Caco-2 (cell line): ENCODE data around the gene DUSP5. TPM values are rescaled to one million over a fixed set of nuclear protein-coding genes. Genes with fewer than 3 reads are reported as not detected.

Source experiments
- BruUV-seq: library from RNA; stranded (reverse); fragments of 400-500 nt; replicated peaks from 2 replicates; lab custom pipeline; 2021; lab: Mats Ljungman, UMichigan
- CTCF ChIA-PET: fragments of 300-600 bp; sonication (Branson Sonifier 250); formaldehyde crosslinking; loops from one replicate; lab custom pipeline; 2022; ENCODE audit warnings: antibody characterized with exemption; lab: Charles Lee
- POLR2A ChIA-PET: fragments of 300-600 bp; sonication (Branson Sonifier 250); formaldehyde crosslinking; loops from one replicate; lab custom pipeline; 2022; ENCODE audit warnings: antibody characterized with exemption; lab: Charles Lee
- DNase-seq, 2 experiments: peaks; one replicate each; pipeline versions ENCODE4 v3.0.0 to v3.0.0-alpha.2; 2020 to 2022
- H3K27me3 ChIP-seq: replicated peaks from 2 replicates; pipeline ENCODE4 v1.6.0; 2011; ENCODE audit warnings: low read length; ENCODE audit not compliant: control insufficient read depth, insufficient read depth
- H3K36me3 ChIP-seq: 2 replicates; pipeline ENCODE4 v1.5.1; 2011; ENCODE audit warnings: low read length; ENCODE audit not compliant: control insufficient read depth, insufficient read depth
- H3K4me1 ChIP-seq: fragments of 250-450 bp; sonication (Bioruptor Pico); 2 replicates; pipeline ENCODE4 v1.5.1; 2020; ENCODE audit warnings: mild to moderate bottlenecking
- H3K4me3 ChIP-seq: 2 replicates; pipeline ENCODE4 v1.5.1; 2011; ENCODE audit warnings: low read depth, mild to moderate bottlenecking, control low read depth, low read length
- H3K9me3 ChIP-seq: fragments of 250-450 bp; sonication (Bioruptor Pico); 2 replicates; pipeline ENCODE4 v1.5.1; 2020; ENCODE audit warnings: mild to moderate bottlenecking, moderate library complexity
- H3K27ac Mint-ChIP-seq: one replicate; pipeline ENCODE4 v1.8.0; 2022; ENCODE audit warnings: mixed read lengths; ENCODE audit not compliant: unreplicated experiment
- H3K27me3 Mint-ChIP-seq: one replicate; pipeline ENCODE4 v1.8.0; 2022; ENCODE audit warnings: mixed read lengths; ENCODE audit not compliant: insufficient read depth, unreplicated experiment
- H3K36me3 Mint-ChIP-seq: one replicate; pipeline ENCODE4 v1.8.0; 2022; ENCODE audit warnings: mild to moderate bottlenecking, mixed read lengths; ENCODE audit not compliant: insufficient read depth, unreplicated experiment
- H3K4me1 Mint-ChIP-seq: one replicate; pipeline ENCODE4 v1.8.0; 2022; ENCODE audit warnings: low read depth, mixed read lengths; ENCODE audit not compliant: unreplicated experiment
- H3K4me3 Mint-ChIP-seq: one replicate; pipeline ENCODE4 v1.8.0; 2022; ENCODE audit warnings: mild to moderate bottlenecking, moderate library complexity, mixed read lengths; ENCODE audit not compliant: unreplicated experiment
- H3K9me3 Mint-ChIP-seq: one replicate; pipeline ENCODE4 v1.8.0; 2022; ENCODE audit warnings: mixed read lengths; ENCODE audit not compliant: unreplicated experiment
- CTCF ChIP-seq, 2 experiments: fragments of 200-600 bp in 1 of 2; IDR thresholded peaks; 1 replicate in 1 of 2; 2 replicates in 1 of 2; pipeline versions ENCODE4 v1.5.1 to v1.8.0; 2011 to 2022; ENCODE audit warnings: antibody characterized with exemption in 1 of 2, control low read depth in 1 of 2, inconsistent platforms in 1 of 2, low read depth in 1 of 2, low read length in 1 of 2, mild to moderate bottlenecking in 1 of 2, moderate library complexity in 1 of 2; ENCODE audit not compliant: insufficient read depth in 1 of 2, severe bottlenecking in 1 of 2, unreplicated experiment in 1 of 2
- intact Hi-C: fragments of 100-400 bp; cut with micrococcal nuclease; formaldehyde crosslinking; loops from one replicate; pipeline ENCODE4 v1.10.0; 2022; ENCODE audit not compliant: unreplicated experiment
- total RNA-seq: library from RNA; stranded (reverse); gene quantifications from 2 replicates; pipeline ENCODE4 v1.2.3, GENCODE V29; 2022

DUSP5 gene
- total RNA-seq, 1 experiment from 2014 or later: 15.0 TPM

- Mint-ChIP-seq H3K36me3 (no peaks in the 10 kb centered on the region), H3K27ac (no peak overlapping the region), H3K9me3 (no peaks in the 10 kb centered on the region), H3K4me3 (no peak overlapping the region), H3K4me1 (peaks cover 19% of the 10 kb centered on the region), H3K27me3 (no peaks in the 10 kb centered on the region)
- POLR2A ChIA-PET: no interaction called here
- no peak for DNase-seq
- Histone ChIP-seq H3K4me1 (peaks cover 36% of the 10 kb centered on the region), H3K9me3 (no peaks in the 10 kb centered on the region), H3K36me3 (no peaks in the 10 kb centered on the region), H3K27me3 (no peaks in the 10 kb centered on the region), H3K4me3 (no peak overlapping the region)
- CTCF ChIA-PET: no interaction called here
- TF ChIP-seq CTCF (IDR thresholded peaks at IDR 0.05; ENCODE audit: insufficient read depth in 1 of 2, low read depth in 1 of 2, low read length in 1 of 2, severe bottlenecking in 1 of 2, unreplicated experiment in 1 of 2): no peak
- intact Hi-C loops: no loop called here
- no TSS peak for BruUV-seq
These were observed 27.1 kb downstream of the DUSP5 start for GRCh38 chr10:110524859-110525232.

- Mint-ChIP-seq H3K9me3 (no peaks in the 10 kb centered on the region), H3K4me1 (peaks cover 20% of the 10 kb centered on the region), H3K27ac (no peak overlapping the region), H3K4me3 (no peak overlapping the region), H3K36me3 (no peaks in the 10 kb centered on the region), H3K27me3 (no peaks in the 10 kb centered on the region)
- BruUV-seq: no TSS peak
- Histone ChIP-seq H3K36me3 (no peaks in the 10 kb centered on the region), H3K27me3 (no peaks in the 10 kb centered on the region), H3K4me3 (no peak overlapping the region), H3K9me3 (no peaks in the 10 kb centered on the region), H3K4me1 (peaks cover 39% of the 10 kb centered on the region)
- CTCF ChIA-PET: no interaction called here
- POLR2A ChIA-PET: no interaction called here
- DNase-seq: no peak
- intact Hi-C loops: no loop called here
- TF ChIP-seq CTCF (IDR thresholded peaks at IDR 0.05; ENCODE audit: insufficient read depth in 1 of 2, low read depth in 1 of 2, low read length in 1 of 2, severe bottlenecking in 1 of 2, unreplicated experiment in 1 of 2): no peak
These were observed 27.9 kb downstream of the DUSP5 start for GRCh38 chr10:110525349-110526260.

DNA sequence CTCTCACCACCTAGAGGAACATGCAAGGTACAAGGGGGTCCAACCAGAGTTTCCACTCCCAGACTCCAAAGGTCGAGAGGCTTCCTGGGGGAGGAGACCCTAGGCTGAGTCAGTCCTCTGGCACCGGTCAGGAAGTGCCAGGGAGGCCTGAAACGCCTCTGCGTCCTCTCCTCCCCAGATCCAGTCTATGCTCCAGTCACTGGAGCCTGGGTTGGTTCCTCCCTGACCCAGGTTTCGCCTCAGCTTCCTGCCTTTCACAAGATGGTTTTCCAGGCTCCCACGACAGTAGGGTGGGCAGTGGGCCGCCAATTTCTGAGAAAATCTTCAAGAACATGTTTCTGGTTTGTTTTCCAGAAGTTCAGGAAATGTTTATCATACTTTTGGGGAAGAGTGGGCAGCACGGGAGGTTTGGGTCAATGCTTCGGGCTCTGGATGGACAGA, 30.0 kb downstream of the DUSP5 start:
- H3K9me3 Mint-ChIP-seq: no peaks in the 10 kb centered on the region
- peaks cover 33% of the 10 kb centered on the region for H3K4me1 ChIP-seq
- ChIA-PET CTCF (no interaction called here), POLR2A (no interaction called here)
- no peaks in the 10 kb centered on the region for H3K36me3 Mint-ChIP-seq
- H3K4me1 Mint-ChIP-seq: peaks cover 10% of the 10 kb centered on the region
- no peak overlapping the region for H3K27ac Mint-ChIP-seq
- H3K4me3 Mint-ChIP-seq: no peak overlapping the region
- no peak for DNase-seq
- H3K27me3 Mint-ChIP-seq: no peaks in the 10 kb centered on the region
- no peak for TF ChIP-seq CTCF (IDR thresholded peaks at IDR 0.05; ENCODE audit: insufficient read depth in 1 of 2, low read depth in 1 of 2, low read length in 1 of 2, severe bottlenecking in 1 of 2, unreplicated experiment in 1 of 2)
- no peaks in the 10 kb centered on the region for H3K9me3 ChIP-seq
- no peak overlapping the region for H3K4me3 ChIP-seq
- H3K27me3 ChIP-seq: no peaks in the 10 kb centered on the region
- H3K36me3 ChIP-seq: no peaks in the 10 kb centered on the region
- intact Hi-C loops: no loop called here
- BruUV-seq: no TSS peak
